GM18870 (cell line): Measurements from ENCODE around the gene AHCY.
"Not testable (repeated sequence)": the region's sequence is repeated elsewhere in the genome, so short reads cannot be mapped to it uniquely, and the experiment has no call there.

Experiments
- ATAC-seq: cut with Tn5 transposase; IDR thresholded peaks from one replicate; pipeline ENCODE4 v1.9.1; 2021; ENCODE audit warnings: moderate library complexity; ENCODE audit not compliant: unreplicated experiment

Gene AHCY

DNA sequence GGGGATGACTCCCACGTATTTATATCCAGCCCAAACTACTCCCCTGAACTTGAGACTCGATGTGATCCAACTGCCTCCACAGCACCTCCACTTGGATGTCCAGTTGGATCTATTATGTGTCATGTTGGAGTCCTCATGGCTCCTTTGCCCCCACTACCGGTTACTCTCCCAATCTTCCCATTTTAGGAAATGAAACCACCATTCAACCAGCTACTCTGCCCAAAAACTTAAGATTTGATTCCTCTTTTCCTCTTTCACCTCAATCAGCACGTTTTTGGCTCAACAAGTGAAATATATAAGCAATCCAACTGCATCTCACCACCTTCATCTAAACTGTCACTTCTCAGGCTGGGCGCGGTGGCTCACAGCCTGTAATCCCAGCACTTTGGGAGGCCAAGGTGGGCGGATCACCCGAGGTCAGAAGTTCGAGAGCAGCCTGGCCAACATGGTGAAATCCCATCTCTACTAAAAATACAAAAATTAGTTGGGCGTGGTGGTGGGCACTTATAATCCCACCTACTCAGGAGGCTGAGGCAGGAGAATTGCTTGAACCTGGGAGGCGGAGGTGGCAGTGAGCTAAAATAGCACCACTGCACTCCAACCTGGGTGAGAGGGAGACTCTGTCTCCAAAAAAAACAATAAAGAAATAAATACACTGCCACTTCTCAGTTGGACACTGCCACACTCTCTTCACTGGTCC is 3.4 kb downstream of the AHCY start:
- no peak for ATAC-seq

DNA sequence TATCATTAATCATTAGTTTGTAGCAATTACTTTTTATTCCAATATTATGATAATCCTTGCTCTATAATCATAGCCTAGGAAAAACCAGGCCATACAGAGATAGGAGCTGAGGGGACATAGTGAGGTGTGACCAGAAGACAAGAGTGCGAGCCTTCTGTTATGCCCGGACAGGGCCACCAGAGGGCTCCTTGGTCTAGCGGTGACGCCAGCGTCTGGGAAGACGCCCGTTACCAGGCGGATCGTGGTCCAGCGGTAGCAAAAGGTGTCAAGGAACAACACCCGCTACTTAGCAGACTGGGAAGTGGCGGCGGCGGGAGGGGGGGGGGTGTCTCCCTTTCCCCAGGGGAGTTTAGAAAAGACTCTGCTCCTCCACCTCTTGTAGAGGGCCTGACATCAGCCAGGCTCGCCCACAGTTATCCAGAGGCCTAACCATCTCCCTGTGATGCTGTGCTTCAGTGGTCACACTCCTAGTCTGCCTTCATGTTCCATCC is 4.8 kb downstream of the AHCY start:
- not testable (repeated sequence) for ATAC-seq

DNA sequence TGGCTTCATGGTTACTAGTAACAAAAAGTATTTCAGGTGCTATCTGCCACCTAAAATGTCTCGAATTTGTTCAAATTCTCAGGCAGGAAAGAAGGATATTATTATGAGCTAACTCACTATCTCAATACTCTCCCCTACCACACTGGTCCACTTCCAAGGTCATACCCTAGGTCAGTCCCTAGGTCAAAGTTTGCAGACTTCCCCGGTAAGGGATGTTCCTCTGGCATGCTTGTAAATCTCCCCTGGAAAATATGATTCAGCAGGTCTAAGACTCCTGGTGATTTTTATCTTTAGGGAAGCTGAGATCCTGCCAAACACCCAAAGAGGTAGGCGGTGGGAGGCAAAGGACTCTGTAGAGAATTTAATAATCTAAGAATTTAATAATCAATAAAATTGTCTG is 6.7 kb downstream of the AHCY start:
- no peak for ATAC-seq

DNA sequence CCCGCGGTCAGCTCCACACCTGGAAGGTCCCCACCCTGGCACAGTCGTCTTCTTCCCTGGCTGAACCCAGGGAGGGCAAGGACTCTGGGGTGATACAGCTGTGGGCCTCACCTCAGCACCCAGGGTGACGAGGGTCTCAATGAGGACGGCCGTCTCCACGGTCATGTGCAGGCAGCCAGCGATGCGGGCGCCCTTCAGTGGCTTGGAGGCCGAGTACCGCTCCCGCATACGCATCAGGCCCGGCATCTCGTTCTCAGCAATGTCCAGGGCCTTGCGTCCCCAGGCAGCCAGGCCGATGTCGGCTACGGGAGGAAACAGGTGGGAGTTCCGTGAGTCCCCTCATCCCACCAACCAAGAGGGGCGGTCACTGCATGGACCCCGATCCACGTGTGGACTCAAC is 7.9 kb downstream of the AHCY start:
- ATAC-seq = no peak

DNA sequence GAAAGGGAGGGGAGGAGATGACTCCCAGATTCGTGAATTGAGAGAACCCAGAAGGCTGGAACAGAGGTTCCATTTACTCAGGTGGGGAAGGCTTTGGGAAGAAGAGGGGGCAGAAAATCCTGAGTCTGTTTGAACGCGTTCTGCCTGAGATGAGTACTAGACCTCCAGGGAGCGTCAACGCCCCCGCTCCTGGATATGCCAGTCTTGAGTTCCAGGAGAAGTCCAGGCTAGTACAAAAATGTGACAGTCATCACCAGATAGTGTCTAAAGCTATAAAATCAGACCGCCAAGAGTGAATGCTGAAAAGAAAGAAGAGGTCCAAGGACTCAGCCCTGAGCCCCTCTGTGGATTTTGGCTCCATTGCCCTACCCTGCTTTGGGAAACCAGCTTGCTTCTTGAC is 8.6 kb downstream of the AHCY start:
- ATAC-seq = no peak

DNA sequence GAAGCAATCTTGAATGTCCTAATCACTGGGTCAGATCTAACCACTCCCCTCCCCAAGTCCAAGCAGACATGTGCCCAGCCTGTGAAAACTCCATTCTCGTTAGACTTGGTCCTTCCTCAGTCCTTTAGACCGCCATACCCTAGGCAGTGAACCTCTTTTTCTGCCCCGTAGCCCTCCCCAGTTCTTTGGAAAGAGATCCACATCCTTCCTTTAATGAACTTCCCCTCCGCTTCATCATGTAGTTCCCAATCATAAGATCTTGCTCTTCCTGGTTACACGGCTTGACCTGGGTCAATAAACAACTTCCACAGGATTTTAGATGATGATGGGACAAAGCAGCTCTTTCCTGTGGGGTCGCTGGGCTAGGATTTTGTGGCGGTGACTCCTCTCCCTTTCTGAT is 9.6 kb downstream of the AHCY start:
- ATAC-seq = no peak

DNA sequence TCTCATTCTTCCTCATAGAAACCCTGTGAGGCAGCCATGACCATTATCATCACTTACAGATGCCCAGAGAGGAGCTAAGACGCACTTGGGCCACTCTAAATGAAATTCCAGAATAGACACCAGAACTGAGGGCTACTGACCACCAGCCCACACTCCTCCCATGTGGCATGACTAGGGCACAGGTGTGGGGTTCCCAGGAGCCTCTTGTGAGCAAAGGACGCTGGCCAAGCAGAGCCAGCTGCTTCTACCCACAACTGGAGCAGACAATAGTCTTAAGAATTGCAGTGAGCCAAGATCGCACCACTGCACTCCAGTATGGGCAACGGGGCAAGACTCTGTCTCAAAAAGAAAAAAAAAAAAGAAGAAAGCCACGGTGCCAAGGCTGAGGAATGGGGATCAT is 10.0 kb downstream of the AHCY start:
- ATAC-seq = no peak

DNA sequence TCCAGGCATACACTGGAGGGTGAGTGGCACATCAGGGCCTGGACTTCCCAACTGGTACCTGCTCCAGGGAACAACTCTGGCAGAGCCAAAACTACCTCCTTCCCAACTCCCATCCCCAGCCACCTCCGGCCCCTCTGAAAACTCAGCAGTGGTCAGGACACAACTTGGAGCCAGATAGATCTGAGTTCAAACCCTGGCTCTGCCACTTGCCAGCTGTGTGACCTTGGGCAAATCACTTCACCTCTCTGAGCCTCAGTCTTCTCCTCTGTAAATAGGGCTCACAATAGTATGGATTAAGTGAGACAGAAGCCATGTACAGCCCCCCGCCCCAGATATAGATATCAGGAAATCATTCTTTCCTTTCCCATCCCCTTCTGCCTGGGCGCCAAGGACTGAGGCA is 10.7 kb downstream of the AHCY start:
- ATAC-seq = no peak

DNA sequence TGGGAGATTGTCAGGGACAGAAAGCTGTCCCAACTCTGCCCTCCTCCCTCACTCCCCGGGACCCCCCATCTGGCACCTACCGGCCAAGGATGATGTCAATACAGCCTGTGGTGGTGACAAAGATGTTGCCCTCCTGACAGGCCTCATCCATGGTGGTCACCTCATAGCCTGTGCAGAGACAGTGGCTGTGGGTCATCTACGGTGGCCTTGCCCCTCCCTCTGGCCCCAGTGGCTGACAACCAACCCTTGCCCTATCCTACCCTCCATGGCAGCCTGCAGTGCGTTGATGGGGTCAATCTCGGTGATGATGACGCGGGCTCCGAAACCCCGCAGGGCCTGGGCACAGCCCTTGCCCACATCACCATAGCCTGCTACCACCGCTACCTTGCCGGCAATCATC is 12.7 kb downstream of the AHCY start:
- ATAC-seq = no peak

DNA sequence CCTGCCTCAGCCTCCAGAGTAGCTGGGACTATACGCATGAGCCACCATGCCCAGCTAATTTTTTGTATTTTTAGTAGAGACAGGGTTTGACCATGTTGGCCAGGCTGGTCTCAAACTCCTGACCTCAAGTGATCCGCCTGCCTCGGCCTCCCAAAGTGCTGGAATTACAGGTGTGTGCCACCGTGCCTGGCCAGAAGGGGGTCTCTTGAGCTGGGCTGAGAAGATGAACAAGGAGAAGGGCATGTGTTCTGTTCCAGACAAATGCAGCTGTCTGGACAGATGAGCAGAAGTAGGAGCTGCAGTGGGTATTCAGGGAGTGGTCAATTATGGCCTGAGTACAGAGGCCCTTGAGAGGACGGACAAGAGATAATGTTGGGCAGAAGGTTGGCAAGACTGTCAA is 15.7 kb downstream of the AHCY start:
- not testable (repeated sequence) for ATAC-seq

DNA sequence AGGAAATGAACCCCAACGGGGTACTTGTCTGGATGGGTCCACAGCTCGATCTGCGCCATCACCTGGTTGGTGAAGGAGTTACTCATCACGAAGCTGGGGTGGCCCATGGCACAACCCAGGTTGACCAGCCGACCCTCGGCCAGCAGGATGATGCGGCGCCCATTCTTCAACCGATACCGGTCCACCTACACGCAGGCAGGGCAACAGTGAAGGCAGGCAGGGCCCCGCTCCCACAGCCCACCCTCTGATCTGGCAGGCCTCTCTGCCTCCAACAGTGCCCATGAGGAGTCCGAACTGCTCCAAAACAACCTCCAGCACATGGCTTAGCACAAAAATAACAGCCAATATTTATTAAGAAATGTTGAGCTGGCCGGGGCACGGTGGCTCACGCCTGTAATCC is 17.7 kb downstream of the AHCY start:
- ATAC-seq = no peak

DNA sequence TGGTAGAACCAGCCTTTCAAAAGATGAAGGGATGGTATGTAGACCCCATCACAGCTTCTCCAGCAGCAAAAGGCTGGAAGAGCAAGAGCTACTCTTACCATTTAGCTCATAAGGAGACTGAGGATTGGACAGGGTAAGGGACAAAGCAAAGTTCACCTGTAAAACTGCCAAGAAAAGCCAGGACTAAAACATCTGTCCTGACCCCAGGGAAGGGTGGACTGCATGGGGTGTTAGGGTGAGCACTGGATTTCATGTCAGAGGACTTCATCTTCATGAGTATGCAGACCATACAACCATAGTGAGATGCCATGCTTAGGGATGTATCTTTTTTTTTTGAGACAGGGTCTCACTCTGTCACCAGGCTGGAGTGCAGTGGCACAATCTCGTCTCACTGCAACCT is 19.3 kb downstream of the AHCY start:
- ATAC-seq = no peak

DNA sequence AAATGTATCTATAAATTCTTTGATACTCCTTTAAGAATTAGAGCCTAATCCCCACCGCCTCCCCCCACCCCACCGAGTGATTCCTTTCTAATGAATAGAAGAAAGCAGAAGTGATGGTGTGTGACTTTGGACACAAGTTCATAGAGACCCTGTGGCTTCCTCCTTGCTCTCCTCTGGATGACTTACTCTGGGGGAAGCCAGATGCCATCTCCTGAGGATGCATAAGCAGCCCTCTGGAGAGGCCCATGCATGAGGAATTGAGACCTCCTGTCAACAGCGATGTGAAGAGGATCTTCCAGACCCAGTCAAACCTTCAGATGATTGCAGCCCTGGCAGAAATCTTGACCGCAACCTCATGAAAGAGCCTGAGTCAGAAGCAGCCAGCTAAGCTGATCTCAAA is 21.1 kb downstream of the AHCY start:
- no peak for ATAC-seq

DNA sequence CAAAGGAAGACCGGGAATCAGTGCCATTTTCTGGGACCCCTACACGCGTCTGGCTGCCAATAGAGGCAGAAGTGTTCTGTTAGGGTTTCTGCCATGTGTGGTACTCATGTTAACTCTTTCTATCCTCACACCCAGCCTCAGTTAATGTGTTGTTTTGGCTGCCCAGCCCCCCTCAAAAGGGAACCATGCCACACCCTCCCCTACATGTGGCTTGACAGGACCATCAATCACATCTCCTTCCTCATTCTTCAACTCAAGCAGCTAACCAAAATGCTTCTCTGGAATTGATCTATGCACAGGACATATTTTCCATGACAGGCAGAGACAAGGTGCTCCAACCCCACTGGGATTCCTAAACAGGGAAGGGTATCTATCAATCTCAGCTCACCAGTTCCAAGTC is 22.0 kb downstream of the AHCY start:
- no peak for ATAC-seq

DNA sequence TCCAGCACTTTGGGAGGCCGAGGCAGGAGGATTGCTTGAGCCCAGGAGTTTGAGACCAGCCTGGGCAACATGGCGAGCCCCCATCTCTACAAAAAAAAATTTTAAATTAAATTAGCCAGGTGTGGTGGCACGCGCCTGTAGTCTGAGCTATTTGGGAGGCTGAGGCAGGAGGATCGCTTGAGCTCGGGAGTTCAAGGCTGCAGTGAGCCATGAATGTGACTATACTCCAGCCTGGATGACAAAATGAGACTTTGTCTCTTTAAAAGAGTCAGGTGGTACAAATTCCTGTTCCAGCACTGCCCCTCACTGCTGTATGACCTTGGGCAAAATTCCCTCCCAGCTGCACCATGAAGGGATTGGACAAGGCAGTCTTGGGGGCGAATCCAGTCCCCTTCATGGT is 28.5 kb downstream of the AHCY start:
- ATAC-seq = no peak

DNA sequence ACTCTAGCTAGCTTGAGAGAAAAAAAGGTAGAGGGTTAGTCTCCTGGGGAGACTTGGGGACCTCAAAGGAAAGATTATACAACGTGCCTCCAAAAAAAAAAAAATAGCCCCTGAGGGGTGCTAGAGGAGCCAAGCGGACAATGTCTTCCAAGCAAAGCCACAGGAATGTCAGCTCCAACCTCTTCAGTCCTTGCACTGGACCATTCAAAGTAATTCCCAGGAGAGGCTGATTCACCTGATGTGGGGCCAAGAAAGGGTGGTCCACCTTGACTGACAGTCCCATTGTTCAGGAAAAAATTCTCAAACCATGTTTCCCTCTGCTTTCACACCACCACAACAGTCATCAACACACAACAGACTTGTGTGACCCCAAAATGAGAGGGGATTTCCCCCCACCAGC is 31.2 kb downstream of the AHCY start:
- ATAC-seq = no peak

DNA sequence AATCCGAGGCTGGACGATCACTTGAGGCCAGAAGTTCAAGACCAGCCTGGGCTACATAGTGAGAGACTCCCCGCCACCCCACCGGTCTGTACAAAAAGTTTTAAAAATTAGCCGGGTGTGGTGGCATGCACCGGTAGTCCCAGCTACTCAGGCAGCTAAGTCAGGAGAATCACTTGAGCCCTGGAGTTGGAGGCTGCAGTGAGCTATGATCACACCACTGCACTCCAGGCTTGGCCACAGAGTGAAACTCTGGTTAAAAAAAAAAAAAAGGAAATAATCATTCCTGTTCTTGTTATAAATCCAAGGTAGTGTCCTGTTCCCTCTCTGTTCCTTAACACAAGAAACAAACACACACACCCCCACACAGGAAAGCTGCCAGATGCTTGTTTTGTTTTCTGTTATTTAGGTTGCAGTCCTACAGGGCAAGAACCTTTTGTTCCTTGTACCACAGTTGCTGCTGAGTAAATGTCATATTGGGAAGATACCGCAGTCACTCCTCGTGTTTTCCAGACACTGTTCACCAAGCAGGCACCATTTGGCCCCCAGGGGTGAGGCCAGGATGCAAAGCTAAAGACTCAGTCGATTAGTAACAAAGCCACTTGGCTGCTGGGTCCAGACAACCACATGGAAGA is 33.0 kb downstream of the AHCY start:
- ATAC-seq = no peak

DNA sequence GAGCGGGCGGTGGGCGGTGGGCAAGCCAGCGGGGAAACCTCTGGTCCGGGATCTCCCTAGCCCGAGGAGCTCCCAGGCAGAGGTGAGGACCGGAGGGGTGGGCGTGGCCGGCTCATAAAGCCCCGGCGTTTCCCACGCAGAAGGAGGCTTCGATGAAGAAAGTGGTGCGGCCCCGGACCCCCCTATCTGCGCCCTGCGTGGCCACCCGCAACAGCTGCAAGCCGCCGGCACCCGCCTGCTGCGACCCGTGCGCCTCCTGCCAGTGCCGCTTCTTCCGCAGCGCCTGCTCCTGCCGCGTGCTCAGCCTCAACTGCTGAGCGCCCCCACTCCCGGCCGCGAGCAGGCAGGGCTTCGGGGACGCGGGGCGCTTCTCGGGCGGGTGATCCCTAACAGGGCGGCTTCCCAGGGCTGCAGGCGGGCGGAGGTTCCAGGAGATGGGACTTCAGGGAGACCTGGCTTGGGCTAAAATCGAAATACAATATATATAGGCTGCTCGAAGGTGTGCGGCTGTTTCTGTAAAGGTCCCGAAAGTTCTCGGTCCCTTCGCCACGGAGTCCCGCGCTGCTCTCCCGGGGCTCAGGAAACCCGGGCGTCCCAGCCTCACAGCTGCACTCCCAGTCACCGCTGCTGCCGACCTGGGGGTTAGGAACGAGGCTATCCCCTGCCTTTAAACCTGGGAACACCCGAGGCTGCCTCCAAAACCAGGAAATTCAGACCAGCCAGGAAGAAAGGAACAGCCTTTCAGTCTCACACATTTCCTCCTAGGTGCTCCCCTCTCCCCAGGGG is 34.1 kb downstream of the AHCY start:
- no peak for ATAC-seq

DNA sequence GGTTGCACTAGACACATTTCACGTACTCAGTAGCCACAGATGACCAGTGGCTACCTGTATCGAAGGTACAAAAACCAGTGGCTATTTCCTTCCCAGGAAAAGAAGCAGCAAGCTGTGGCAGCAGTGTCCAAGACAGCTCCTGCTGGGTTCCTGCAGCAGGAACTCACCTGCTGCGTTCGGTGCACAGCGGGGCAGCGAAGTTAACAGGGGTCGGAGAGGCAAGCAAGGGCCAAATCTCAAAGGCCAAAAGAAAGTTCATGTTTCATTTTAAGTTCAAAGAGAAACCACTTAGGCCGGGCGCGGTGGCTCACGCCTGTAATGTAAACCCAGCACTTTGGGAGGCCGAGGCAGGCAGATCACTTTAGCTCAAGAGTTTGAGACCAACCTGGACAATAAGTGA is 35.0 kb downstream of the AHCY start:
- ATAC-seq = no peak

DNA sequence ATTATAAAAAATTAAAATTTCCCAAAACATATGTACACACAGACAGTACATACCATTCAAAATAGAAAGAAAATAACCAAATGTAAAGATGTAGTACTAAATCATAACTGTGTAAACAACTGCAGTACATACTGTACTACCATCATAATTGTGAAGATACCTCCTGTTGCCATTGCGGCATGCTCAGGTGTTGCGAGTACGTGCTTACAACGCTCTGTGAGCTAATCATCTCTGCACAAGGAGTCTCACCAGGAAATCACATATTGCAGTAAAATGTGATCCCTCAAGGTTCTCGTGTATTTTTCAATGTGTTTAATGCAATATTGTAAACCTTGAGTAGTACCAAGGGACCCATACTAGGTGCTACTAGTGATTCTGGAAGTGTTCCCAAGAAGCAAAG is 39.0 kb downstream of the AHCY start:
- ATAC-seq = no peak

DNA sequence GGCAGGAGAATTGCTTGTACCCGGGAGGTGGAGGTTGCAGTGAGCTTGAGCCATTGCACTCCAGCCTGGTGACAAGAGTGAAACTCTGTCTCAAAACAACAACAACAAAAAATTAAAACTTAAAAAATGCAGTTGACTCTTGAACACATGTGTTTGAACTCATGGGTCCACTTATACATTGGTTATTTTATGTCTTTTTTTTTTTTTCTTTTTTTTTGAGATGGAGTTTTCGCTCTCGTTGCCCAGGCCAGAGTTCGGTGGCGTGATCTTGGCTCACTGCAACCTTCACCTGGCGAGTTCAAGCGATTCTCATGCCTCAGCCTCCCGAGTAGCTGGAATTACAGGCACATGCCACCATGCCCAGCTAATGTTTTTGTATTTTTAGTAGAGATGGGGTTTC is 39.7 kb downstream of the AHCY start:
- ATAC-seq = not testable (repeated sequence)
